A673 (cell line): ENCODE data around the gene OTUD5.

Experiments used
- CTCF ChIP-seq: fragments of 300-800, 200-600 bp; sonication (generic); conservative IDR thresholded peaks from 2 replicates; pipeline ENCODE4 v1.5.1; 2017; ENCODE audit warnings: low read depth, mild to moderate bottlenecking, antibody characterized with exemption, low read length, moderate library complexity, mixed read lengths
- EZH2 ChIP-seq: fragments of 200-600 bp; sonication (generic); IDR thresholded peaks from 2 replicates; pipeline ENCODE4 v1.6.1; 2017; ENCODE audit warnings: borderline replicate concordance, low read depth, mild to moderate bottlenecking, mixed read lengths, antibody characterized with exemption, low read length; ENCODE audit not compliant: poor library complexity, severe bottlenecking

- TF ChIP-seq CTCF (no peak), EZH2 (no peak)
Observed at GRCh38 chrX:48897157-48897624, 60.2 kb downstream of the OTUD5 start.
